HEK293 (cell line): ENCODE data around the gene COMMD3.

Experiments used
- BCL11B ChIP-seq: fragments of 450-650 bp; formaldehyde crosslinking; IDR thresholded peaks from 2 replicates; pipeline ENCODE4 v1.5.1; 2016; ENCODE audit warnings: low read depth, missing biosample characterization, missing genetic modification characterization
- MZF1 ChIP-seq: fragments of 450-650 bp; formaldehyde crosslinking; IDR thresholded peaks from 2 replicates; pipeline ENCODE4 v1.5.1; 2017; ENCODE audit warnings: missing biosample characterization, missing genetic modification characterization, borderline replicate concordance
- REPIN1 ChIP-seq: fragments of 450-650 bp; formaldehyde crosslinking; IDR thresholded peaks from 2 replicates; pipeline ENCODE4 v1.5.1; 2017; ENCODE audit warnings: missing biosample characterization, missing genetic modification characterization, low read depth
- SCRT2 ChIP-seq: fragments of 450-650 bp; formaldehyde crosslinking; IDR thresholded peaks from 2 replicates; pipeline ENCODE4 v1.5.1; 2016; ENCODE audit warnings: missing biosample characterization, missing genetic modification characterization
- SETDB1 ChIP-seq: IDR thresholded peaks from one replicate; pipeline ENCODE4 v1.6.1; 2017; ENCODE audit warnings: mild to moderate bottlenecking, low read length, moderate library complexity, mixed read lengths; ENCODE audit not compliant: insufficient read length
- SP3 ChIP-seq: fragments of 450-650 bp; formaldehyde crosslinking; IDR thresholded peaks from 2 replicates; pipeline ENCODE4 v1.5.1; 2016; ENCODE audit warnings: missing biosample characterization, missing genetic modification characterization
- ZIC2 ChIP-seq: fragments of 450-650 bp; formaldehyde crosslinking; IDR thresholded peaks from 2 replicates; pipeline ENCODE4 v1.5.1; 2016; ENCODE audit warnings: missing biosample characterization, missing genetic modification characterization
- ZNF174 ChIP-seq: fragments of 450-650 bp; formaldehyde crosslinking; IDR thresholded peaks from 2 replicates; pipeline ENCODE4 v1.5.0; 2017; ENCODE audit warnings: missing biosample characterization, mild to moderate bottlenecking, missing genetic modification characterization
- ZNF19 ChIP-seq: fragments of 450-650 bp; formaldehyde crosslinking; IDR thresholded peaks from 2 replicates; pipeline ENCODE4; 2016; ENCODE audit warnings: missing biosample characterization, missing genetic modification characterization, low read depth
- ZNF341 ChIP-seq: fragments of 450-650 bp; formaldehyde crosslinking; IDR thresholded peaks from 2 replicates; pipeline ENCODE4; 2016; ENCODE audit warnings: low read depth, missing biosample characterization, missing genetic modification characterization
- ZNF366 ChIP-seq: fragments of 450-650 bp; formaldehyde crosslinking; conservative IDR thresholded peaks from 2 replicates; pipeline ENCODE4 v1.5.1; 2016; ENCODE audit warnings: missing biosample characterization, missing genetic modification characterization
- ZNF433 ChIP-seq: fragments of 450-650 bp; formaldehyde crosslinking; IDR thresholded peaks from 2 replicates; pipeline ENCODE4 v1.5.1; 2016; ENCODE audit warnings: missing biosample characterization, missing genetic modification characterization, low read depth
- ZNF530 ChIP-seq: fragments of 450-650 bp; formaldehyde crosslinking; IDR thresholded peaks from 2 replicates; pipeline ENCODE4 v1.5.1; 2016; ENCODE audit warnings: low read depth, missing biosample characterization, missing genetic modification characterization
- ZNF629 ChIP-seq: fragments of 450-650 bp; formaldehyde crosslinking; IDR thresholded peaks from 2 replicates; pipeline ENCODE4 v1.5.1; 2017; ENCODE audit warnings: missing biosample characterization, missing genetic modification characterization
- ZNF670 ChIP-seq: fragments of 450-650 bp; formaldehyde crosslinking; IDR thresholded peaks from 2 replicates; pipeline ENCODE4 v1.5.1; 2016; ENCODE audit warnings: missing biosample characterization, missing genetic modification characterization, low read depth
- TF ChIP-seq, protein P1 (sequence below): sonication (generic); formaldehyde crosslinking; IDR thresholded peaks from 2 replicates; pipeline ENCODE4 v1.8.1; 2022; ENCODE audit warnings: mild to moderate bottlenecking, moderate library complexity, missing genetic modification reagents
- TF ChIP-seq, protein P2 (sequence below): fragments of 450-650 bp; formaldehyde crosslinking; IDR thresholded peaks from 2 replicates; pipeline ENCODE4 v1.5.1; 2017; ENCODE audit warnings: missing biosample characterization, missing genetic modification characterization
- TF ChIP-seq, protein P3 (sequence below): fragments of 450-650 bp; formaldehyde crosslinking; IDR thresholded peaks from 2 replicates; pipeline ENCODE4 v1.5.1; 2016; ENCODE audit warnings: missing biosample characterization, missing genetic modification characterization
- TF ChIP-seq, protein P4 (sequence below): fragments of 450-650 bp; formaldehyde crosslinking; IDR thresholded peaks from 2 replicates; pipeline ENCODE4 v1.5.1; 2016; ENCODE audit warnings: missing biosample characterization, missing genetic modification characterization
- TF ChIP-seq, protein P5 (sequence below): fragments of 450-650 bp; formaldehyde crosslinking; IDR thresholded peaks from 2 replicates; pipeline ENCODE4 v1.5.1; 2016; ENCODE audit warnings: missing biosample characterization, missing genetic modification characterization
- TF ChIP-seq, protein P6 (sequence below): fragments of 450-650 bp; formaldehyde crosslinking; IDR thresholded peaks from 2 replicates; pipeline ENCODE4 v1.5.1; 2017; ENCODE audit warnings: missing biosample characterization, missing genetic modification characterization
- TF ChIP-seq, protein P7 (sequence below): fragments of 450-650 bp; formaldehyde crosslinking; IDR thresholded peaks from 2 replicates; pipeline ENCODE4 v1.5.1; 2016; ENCODE audit warnings: missing biosample characterization, missing genetic modification characterization
- TF ChIP-seq, protein P8 (sequence below): fragments of 450-650 bp; formaldehyde crosslinking; IDR thresholded peaks from 2 replicates; pipeline ENCODE4 v1.5.1; 2017; ENCODE audit warnings: missing biosample characterization, missing genetic modification characterization
- TF ChIP-seq, protein P9 (sequence below): fragments of 450-650 bp; formaldehyde crosslinking; IDR thresholded peaks from 2 replicates; pipeline ENCODE4 v1.5.1; 2016; ENCODE audit warnings: missing biosample characterization, missing genetic modification characterization, borderline replicate concordance

COMMD3 gene

DNA sequence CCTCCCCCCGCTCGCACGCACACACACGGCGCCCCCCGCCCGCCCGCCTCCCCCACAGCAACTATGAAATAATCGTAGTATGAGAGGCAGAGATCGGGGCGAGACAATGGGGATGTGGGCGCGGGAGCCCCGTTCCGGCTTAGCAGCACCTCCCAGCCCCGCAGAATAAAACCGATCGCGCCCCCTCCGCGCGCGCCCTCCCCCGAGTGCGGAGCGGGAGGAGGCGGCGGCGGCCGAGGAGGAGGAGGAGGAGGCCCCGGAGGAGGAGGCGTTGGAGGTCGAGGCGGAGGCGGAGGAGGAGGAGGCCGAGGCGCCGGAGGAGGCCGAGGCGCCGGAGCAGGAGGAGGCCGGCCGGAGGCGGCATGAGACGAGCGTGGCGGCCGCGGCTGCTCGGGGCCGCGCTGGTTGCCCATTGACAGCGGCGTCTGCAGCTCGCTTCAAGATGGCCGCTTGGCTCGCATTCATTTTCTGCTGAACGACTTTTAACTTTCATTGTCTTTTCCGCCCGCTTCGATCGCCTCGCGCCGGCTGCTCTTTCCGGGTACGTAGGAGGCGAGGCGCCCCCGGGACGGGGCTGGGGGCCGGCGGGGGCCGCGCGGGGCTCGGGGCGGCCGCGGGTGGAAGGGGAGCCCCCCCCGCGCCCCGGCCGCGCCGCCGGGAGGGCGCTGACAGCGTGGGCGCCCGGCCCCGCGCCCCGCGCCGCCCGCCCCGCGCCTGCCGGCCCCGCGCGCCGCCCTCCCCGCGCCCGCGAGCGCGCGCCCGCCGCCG lies 5.2 kb downstream of the COMMD3 start (continued):
- TF ChIP-seq ZNF670 (tag by site-specific recombination), result no peak
- 0 out of 2 replicates have a peak, but pooled peaks have one; percentile 32 for TF ChIP-seq MZF1
- no peak for TF ChIP-seq ZNF530
- TF ChIP-seq, protein P1, sequence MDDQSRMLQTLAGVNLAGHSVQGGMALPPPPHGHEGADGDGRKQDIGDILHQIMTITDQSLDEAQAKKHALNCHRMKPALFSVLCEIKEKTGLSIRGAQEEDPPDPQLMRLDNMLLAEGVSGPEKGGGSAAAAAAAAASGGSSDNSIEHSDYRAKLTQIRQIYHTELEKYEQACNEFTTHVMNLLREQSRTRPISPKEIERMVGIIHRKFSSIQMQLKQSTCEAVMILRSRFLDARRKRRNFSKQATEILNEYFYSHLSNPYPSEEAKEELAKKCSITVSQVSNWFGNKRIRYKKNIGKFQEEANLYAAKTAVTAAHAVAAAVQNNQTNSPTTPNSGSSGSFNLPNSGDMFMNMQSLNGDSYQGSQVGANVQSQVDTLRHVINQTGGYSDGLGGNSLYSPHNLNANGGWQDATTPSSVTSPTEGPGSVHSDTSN (CRISPR knock-in tag), result no peak
- TF ChIP-seq ZNF341 (tag by site-specific recombination), result peak; percentile 47
- TF ChIP-seq, protein P2, sequence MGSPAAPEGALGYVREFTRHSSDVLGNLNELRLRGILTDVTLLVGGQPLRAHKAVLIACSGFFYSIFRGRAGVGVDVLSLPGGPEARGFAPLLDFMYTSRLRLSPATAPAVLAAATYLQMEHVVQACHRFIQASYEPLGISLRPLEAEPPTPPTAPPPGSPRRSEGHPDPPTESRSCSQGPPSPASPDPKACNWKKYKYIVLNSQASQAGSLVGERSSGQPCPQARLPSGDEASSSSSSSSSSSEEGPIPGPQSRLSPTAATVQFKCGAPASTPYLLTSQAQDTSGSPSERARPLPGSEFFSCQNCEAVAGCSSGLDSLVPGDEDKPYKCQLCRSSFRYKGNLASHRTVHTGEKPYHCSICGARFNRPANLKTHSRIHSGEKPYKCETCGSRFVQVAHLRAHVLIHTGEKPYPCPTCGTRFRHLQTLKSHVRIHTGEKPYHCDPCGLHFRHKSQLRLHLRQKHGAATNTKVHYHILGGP (tag by site-specific recombination), result no peak
- TF ChIP-seq, protein P3, sequence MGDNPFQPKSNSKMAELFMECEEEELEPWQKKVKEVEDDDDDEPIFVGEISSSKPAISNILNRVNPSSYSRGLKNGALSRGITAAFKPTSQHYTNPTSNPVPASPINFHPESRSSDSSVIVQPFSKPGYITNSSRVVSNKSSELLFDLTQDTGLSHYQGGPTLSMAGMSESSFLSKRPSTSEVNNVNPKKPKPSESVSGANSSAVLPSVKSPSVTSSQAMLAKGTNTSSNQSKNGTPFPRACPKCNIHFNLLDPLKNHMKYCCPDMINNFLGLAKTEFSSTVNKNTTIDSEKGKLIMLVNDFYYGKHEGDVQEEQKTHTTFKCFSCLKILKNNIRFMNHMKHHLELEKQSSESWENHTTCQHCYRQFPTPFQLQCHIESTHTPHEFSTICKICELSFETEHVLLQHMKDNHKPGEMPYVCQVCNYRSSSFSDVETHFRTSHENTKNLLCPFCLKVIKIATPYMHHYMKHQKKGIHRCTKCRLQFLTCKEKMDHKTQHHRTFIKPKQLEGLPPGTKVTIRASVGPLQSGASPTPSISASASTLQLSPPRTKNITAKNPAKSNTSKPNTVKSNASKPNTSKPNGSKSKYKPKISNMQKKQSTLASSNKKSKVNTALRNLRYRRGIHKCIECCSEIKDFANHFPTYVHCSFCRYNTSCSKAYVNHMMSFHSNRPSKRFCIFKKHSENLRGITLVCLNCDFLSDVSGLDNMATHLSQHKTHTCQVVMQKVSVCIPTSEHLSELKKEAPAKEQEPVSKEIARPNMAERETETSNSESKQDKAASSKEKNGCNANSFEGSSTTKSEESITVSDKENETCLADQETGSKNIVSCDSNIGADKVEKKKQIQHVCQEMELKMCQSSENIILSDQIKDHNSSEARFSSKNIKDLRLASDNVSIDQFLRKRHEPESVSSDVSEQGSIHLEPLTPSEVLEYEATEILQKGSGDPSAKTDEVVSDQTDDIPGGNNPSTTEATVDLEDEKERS (tag by site-specific recombination), result no peak
- no peak for TF ChIP-seq BCL11B (tag by site-specific recombination)
- no peak for TF ChIP-seq ZIC2 (tag by site-specific recombination)
- no peak for TF ChIP-seq REPIN1
- TF ChIP-seq, protein P4, sequence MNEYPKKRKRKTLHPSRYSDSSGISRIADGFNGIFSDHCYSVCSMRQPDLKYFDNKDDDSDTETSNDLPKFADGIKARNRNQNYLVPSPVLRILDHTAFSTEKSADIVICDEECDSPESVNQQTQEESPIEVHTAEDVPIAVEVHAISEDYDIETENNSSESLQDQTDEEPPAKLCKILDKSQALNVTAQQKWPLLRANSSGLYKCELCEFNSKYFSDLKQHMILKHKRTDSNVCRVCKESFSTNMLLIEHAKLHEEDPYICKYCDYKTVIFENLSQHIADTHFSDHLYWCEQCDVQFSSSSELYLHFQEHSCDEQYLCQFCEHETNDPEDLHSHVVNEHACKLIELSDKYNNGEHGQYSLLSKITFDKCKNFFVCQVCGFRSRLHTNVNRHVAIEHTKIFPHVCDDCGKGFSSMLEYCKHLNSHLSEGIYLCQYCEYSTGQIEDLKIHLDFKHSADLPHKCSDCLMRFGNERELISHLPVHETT, result no peak
- no peak for TF ChIP-seq SCRT2
- TF ChIP-seq, protein P5, sequence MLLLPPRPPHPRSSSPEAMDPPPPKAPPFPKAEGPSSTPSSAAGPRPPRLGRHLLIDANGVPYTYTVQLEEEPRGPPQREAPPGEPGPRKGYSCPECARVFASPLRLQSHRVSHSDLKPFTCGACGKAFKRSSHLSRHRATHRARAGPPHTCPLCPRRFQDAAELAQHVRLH (tag by site-specific recombination), result no peak
- peak; percentile 82 for TF ChIP-seq SP3 (tag by site-specific recombination)
- TF ChIP-seq ZNF433 (tag by site-specific recombination), result no peak
- TF ChIP-seq ZNF174 (tag by site-specific recombination), result no peak
- TF ChIP-seq ZNF366 (tag by site-specific recombination), result no peak
- TF ChIP-seq, protein P6, sequence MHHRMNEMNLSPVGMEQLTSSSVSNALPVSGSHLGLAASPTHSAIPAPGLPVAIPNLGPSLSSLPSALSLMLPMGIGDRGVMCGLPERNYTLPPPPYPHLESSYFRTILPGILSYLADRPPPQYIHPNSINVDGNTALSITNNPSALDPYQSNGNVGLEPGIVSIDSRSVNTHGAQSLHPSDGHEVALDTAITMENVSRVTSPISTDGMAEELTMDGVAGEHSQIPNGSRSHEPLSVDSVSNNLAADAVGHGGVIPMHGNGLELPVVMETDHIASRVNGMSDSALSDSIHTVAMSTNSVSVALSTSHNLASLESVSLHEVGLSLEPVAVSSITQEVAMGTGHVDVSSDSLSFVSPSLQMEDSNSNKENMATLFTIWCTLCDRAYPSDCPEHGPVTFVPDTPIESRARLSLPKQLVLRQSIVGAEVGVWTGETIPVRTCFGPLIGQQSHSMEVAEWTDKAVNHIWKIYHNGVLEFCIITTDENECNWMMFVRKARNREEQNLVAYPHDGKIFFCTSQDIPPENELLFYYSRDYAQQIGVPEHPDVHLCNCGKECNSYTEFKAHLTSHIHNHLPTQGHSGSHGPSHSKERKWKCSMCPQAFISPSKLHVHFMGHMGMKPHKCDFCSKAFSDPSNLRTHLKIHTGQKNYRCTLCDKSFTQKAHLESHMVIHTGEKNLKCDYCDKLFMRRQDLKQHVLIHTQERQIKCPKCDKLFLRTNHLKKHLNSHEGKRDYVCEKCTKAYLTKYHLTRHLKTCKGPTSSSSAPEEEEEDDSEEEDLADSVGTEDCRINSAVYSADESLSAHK (tag by site-specific recombination), result peak; percentile 53
- TF ChIP-seq ZNF629 (tag by site-specific recombination), result peak; percentile 35; the same call in 1 of the 2 replicates
- TF ChIP-seq, protein P7, sequence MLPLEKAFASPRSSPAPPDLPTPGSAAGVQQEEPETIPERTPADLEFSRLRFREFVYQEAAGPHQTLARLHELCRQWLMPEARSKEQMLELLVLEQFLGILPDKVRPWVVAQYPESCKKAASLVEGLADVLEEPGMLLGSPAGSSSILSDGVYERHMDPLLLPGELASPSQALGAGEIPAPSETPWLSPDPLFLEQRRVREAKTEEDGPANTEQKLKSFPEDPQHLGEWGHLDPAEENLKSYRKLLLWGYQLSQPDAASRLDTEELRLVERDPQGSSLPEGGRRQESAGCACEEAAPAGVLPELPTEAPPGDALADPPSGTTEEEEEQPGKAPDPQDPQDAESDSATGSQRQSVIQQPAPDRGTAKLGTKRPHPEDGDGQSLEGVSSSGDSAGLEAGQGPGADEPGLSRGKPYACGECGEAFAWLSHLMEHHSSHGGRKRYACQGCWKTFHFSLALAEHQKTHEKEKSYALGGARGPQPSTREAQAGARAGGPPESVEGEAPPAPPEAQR, result peak; percentile 58; the same call in 1 of the 2 replicates
- TF ChIP-seq, protein P8, sequence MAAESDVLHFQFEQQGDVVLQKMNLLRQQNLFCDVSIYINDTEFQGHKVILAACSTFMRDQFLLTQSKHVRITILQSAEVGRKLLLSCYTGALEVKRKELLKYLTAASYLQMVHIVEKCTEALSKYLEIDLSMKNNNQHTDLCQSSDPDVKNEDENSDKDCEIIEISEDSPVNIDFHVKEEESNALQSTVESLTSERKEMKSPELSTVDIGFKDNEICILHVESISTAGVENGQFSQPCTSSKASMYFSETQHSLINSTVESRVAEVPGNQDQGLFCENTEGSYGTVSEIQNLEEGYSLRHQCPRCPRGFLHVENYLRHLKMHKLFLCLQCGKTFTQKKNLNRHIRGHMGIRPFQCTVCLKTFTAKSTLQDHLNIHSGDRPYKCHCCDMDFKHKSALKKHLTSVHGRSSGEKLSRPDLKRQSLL, result peak; percentile 91
- no peak for TF ChIP-seq ZNF19 (tag by site-specific recombination)
- TF ChIP-seq, protein P9, sequence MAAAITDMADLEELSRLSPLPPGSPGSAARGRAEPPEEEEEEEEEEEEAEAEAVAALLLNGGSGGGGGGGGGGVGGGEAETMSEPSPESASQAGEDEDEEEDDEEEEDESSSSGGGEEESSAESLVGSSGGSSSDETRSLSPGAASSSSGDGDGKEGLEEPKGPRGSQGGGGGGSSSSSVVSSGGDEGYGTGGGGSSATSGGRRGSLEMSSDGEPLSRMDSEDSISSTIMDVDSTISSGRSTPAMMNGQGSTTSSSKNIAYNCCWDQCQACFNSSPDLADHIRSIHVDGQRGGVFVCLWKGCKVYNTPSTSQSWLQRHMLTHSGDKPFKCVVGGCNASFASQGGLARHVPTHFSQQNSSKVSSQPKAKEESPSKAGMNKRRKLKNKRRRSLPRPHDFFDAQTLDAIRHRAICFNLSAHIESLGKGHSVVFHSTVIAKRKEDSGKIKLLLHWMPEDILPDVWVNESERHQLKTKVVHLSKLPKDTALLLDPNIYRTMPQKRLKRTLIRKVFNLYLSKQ (tag by site-specific recombination), result no peak
- no peak for TF ChIP-seq SETDB1
